ENCODE data around the gene USP47.

- TF ChIP-seq CTCF (IDR thresholded peaks at IDR 0.05; ENCODE audit: borderline replicate concordance, extremely low read depth, low read length, poor library complexity, severe bottlenecking) (no peak), EZH2 (IDR thresholded peaks at IDR 0.05; ENCODE audit: borderline replicate concordance, low read depth, low read length, severe bottlenecking) (no peak)
These were observed 42.6 kb downstream of the USP47 start for GRCh38 chr11:11884351-11884750.
